ENCODE data around the gene PDLIM7. TPM values are rescaled to one million over a fixed set of nuclear protein-coding genes. Genes with fewer than 3 reads are reported as not detected.

PDLIM7 gene
- total and polyA plus RNA-seq, 2 of the 4 experiments (the other 2 are of a cell fraction), result 70.4 to 534 TPM

GRCh38 chr5:177493795-177494345 lies 3.5 kb downstream of the PDLIM7 start (continued):
- no peak for TF ChIP-seq USF2 (IDR thresholded peaks at IDR 0.05; ENCODE audit: low read depth, low read length)

GRCh38 chr5:177492841-177493240 lies 4.6 kb downstream of the PDLIM7 start:
- ATAC-seq (ENCODE audit: low read depth) (no peak), DNase-seq (no peak)
- dilution Hi-C loops (cut with HindIII; ENCODE audit: low sequenced_read_pairs, unreplicated experiment), result no loop called here
- no TSS peak for BruUV-seq (replicated peaks)
- no peak overlapping the region; a peak in 1 of 4 replicates for H4K8ac ChIP-seq (ENCODE audit: low read depth in 2 of 2, low read length in 2 of 2)
- peaks cover 25% of the 10 kb centered on the region for H3K4me1 ChIP-seq (ENCODE audit: control insufficient read depth, insufficient read depth, low read length)
- no peak overlapping the region; the same call in 1 of the 2 replicates for H3K4me2 ChIP-seq (ENCODE audit: low read depth, low read length)
- H3K56ac ChIP-seq (ENCODE audit: extremely low read depth, insufficient read depth, low read length), result no peak overlapping the region; the same call in 1 of the 2 replicates
- in situ Hi-C loops (cut with MboI; ENCODE audit: low sequenced_read_pairs), result no loop called here
- ChIA-PET CTCF (no interaction called here), POLR2A (ENCODE audit: unreplicated experiment) (interaction anchor here (0.8 kb wide), 1 partner anchor 16 kb away, joined by 3 read pairs; no protein-coding TSS in a partner anchor)
- peak overlapping the region; percentile 100 for H2BK5ac ChIP-seq (ENCODE audit: low read depth, low read length, poor library complexity, severe bottlenecking)
- H3K79me1 ChIP-seq (ENCODE audit: low read depth in 1 of 2, low read length in 2 of 2), result peaks cover 28 to 74% of the 10 kb centered on the region in 2 experiments
- H3K9me1 ChIP-seq (ENCODE audit: insufficient read depth, low read length), result peaks cover 6% of the 10 kb centered on the region
- no peak overlapping the region for H3K14ac ChIP-seq (replicated peaks; ENCODE audit: low read depth, low read length)
- H4K5ac ChIP-seq (ENCODE audit: low read depth, low read length), result no peak overlapping the region; the same call in 1 of the 2 replicates
- 69% methylated on average over 3 of the region's 7 CpGs; no CpG with 5 or more reads in 1 of the 2 experiments for WGBS, 2 experiments (ENCODE audit: extremely low coverage in 2 of 2, insufficient read length in 1 of 2)
- H2AK9ac ChIP-seq (replicated peaks; ENCODE audit: low read depth, low read length, poor library complexity), result peak overlapping the region; percentile 95
- H4K20me1 ChIP-seq (ENCODE audit: insufficient read depth, low read length), result peaks cover 92% of the 10 kb centered on the region
- H2BK120ac ChIP-seq (ENCODE audit: low read depth, low read length), result no peak overlapping the region
- H3K27me3 ChIP-seq (ENCODE audit: control insufficient read depth, insufficient read depth, low read length), result no peaks in the 10 kb centered on the region
- intact Hi-C loops (cut with micrococcal nuclease), result no loop called here
- H3K4me3 ChIP-seq (ENCODE audit: insufficient read depth, low read depth, low read length), result no peak overlapping the region
- H2BK20ac ChIP-seq (ENCODE audit: low read depth, low read length), result no peak overlapping the region
- peaks cover 72% of the 10 kb centered on the region for H3K36me3 ChIP-seq (ENCODE audit: control insufficient read depth, insufficient read depth, low read length)
- no peak overlapping the region for H3K9ac ChIP-seq (ENCODE audit: low read depth, low read length)
- no peak overlapping the region for H3K18ac ChIP-seq (ENCODE audit: low read depth, low read length)
- H2AK5ac ChIP-seq (ENCODE audit: low read depth, low read length), result peak overlapping the region; percentile 66
- no peak overlapping the region for H2BK15ac ChIP-seq (ENCODE audit: low read depth, low read length)
- peak overlapping the region; percentile 100 for H3K27ac ChIP-seq (ENCODE audit: insufficient read depth, low read length)
- H3K9me3 ChIP-seq (ENCODE audit: control insufficient read depth, insufficient read depth, low read length), result no peaks in the 10 kb centered on the region
- H4K91ac ChIP-seq (ENCODE audit: insufficient read depth, low read depth, low read length), result no peak overlapping the region
- peak; percentile 30; the same call in 1 of the 2 replicates for TF ChIP-seq POLR2A (IDR thresholded peaks at IDR 0.05; ENCODE audit: low read depth, low read length)
- TF ChIP-seq RFX5 (IDR thresholded peaks at IDR 0.05; ENCODE audit: low read depth, low read length), result no peak
- no peak overlapping the region for H2AFZ ChIP-seq (replicated peaks; ENCODE audit: low read length, poor library complexity)
- H3K23ac ChIP-seq (ENCODE audit: low read depth, low read length), result no peak overlapping the region; the same call in 1 of the 2 replicates
- peak overlapping the region; percentile 46 for H3K4ac ChIP-seq (ENCODE audit: low read depth, low read length)

Data from IMR-90 (cell line).